Mesodermal cell (in vitro differentiated cells): ENCODE results near the gene PDYN.

Experiments used
- H3K27ac ChIP-seq: 2 replicates; pipeline ENCODE4 v1.7.0; 2013; ENCODE audit warnings: mild to moderate bottlenecking, low read depth, low read length, moderate library complexity; ENCODE audit not compliant: severe bottlenecking
- H3K36me3 ChIP-seq: 2 replicates; pipeline ENCODE4 v1.7.1; 2013; ENCODE audit warnings: mild to moderate bottlenecking, low read length, moderate library complexity; ENCODE audit not compliant: control insufficient read depth, insufficient read depth
- H3K4me1 ChIP-seq: one replicate; pipeline ENCODE4 v1.7.1; 2013; ENCODE audit warnings: mild to moderate bottlenecking, low read length; ENCODE audit not compliant: insufficient read depth, control insufficient read depth, poor library complexity, severe bottlenecking
- H3K4me3 ChIP-seq: 2 replicates; pipeline ENCODE4 v1.7.0; 2013; ENCODE audit warnings: low read length, control low read depth, mild to moderate bottlenecking; ENCODE audit not compliant: insufficient read depth, poor library complexity, severe bottlenecking; ENCODE audit errors: extremely low read depth
- H3K9me3 ChIP-seq: 2 replicates; pipeline ENCODE4 v1.7.1; 2013; ENCODE audit warnings: mild to moderate bottlenecking, low read length, moderate library complexity; ENCODE audit not compliant: control insufficient read depth
- WGBS, 2 experiments: methylation state at CpG; one replicate each; pipeline ENCODE4 v1.1.5; 2013; ENCODE audit warnings: missing lambda C conversion rate in 2 of 2; ENCODE audit not compliant: insufficient coverage in 2 of 2; 5-methylcytosine and 5-hydroxymethylcytosine counted together

The PDYN gene

GRCh38 chr20:1943275-1944002 is 50.4 kb downstream of the PDYN start:
- Histone ChIP-seq H3K27ac (no peak overlapping the region), H3K9me3 (no peaks in the 10 kb centered on the region), H3K4me3 (no peak overlapping the region), H3K36me3 (no peaks in the 10 kb centered on the region), H3K4me1 (peaks cover 9% of the 10 kb centered on the region)
- 93 to 94% methylated on average over 5 to 8 of the region's 8 CpGs for WGBS, 2 experiments

- H3K4me3 ChIP-seq = no peak overlapping the region
- no peaks in the 10 kb centered on the region for H3K9me3 ChIP-seq
- H3K27ac ChIP-seq = no peak overlapping the region
- H3K4me1 ChIP-seq = peaks cover 9% of the 10 kb centered on the region
- 87 to 90% methylated on average over 9 to 12 of the region's 13 CpGs for WGBS, 2 experiments
- H3K36me3 ChIP-seq = no peaks in the 10 kb centered on the region
Measured at GRCh38 chr20:1942486-1943274, 51.2 kb downstream of the PDYN start.

- no peak overlapping the region for H3K4me3 ChIP-seq
- H3K27ac ChIP-seq = no peak overlapping the region
- no peaks in the 10 kb centered on the region for H3K9me3 ChIP-seq
- peaks cover 5% of the 10 kb centered on the region for H3K4me1 ChIP-seq
- peaks cover 5% of the 10 kb centered on the region for H3K36me3 ChIP-seq
- WGBS, 2 experiments = 97 to 100% methylated on average over 1 to 7 of the region's 7 CpGs
Measured at GRCh38 chr20:1942061-1942460, 51.8 kb downstream of the PDYN start.

GRCh38 chr20:1941226-1941625 is 52.6 kb downstream of the PDYN start:
- Histone ChIP-seq H3K4me3 (no peak overlapping the region), H3K9me3 (no peaks in the 10 kb centered on the region), H3K27ac (no peak overlapping the region), H3K36me3 (peaks cover 9% of the 10 kb centered on the region), H3K4me1 (no peaks in the 10 kb centered on the region)
- WGBS, 2 experiments = 93% methylated on average over 8 of the region's 8 CpGs

- whole genome bisulfite sequencing, 2 experiments = 89 to 97% methylated on average over 5 of the region's 5 CpGs
- Histone ChIP-seq H3K4me3 (no peak overlapping the region), H3K27ac (no peak overlapping the region), H3K4me1 (no peaks in the 10 kb centered on the region), H3K9me3 (no peaks in the 10 kb centered on the region), H3K36me3 (peaks cover 9% of the 10 kb centered on the region)
Measured at GRCh38 chr20:1940581-1940980, 53.3 kb downstream of the PDYN start.

GRCh38 chr20:1939270-1939595 is 54.6 kb downstream of the PDYN start:
- Histone ChIP-seq H3K4me3 (no peak overlapping the region), H3K27ac (no peak overlapping the region), H3K4me1 (no peaks in the 10 kb centered on the region), H3K9me3 (no peaks in the 10 kb centered on the region), H3K36me3 (peaks cover 9% of the 10 kb centered on the region)
- WGBS, 2 experiments = 76 to 91% methylated on average over 1 to 2 of the region's 4 CpGs

GRCh38 chr20:1938464-1939269 is 55.2 kb downstream of the PDYN start:
- no peak overlapping the region for H3K4me3 ChIP-seq
- H3K9me3 ChIP-seq = no peaks in the 10 kb centered on the region
- no peaks in the 10 kb centered on the region for H3K4me1 ChIP-seq
- 98 to 99% methylated on average over 9 to 12 of the region's 14 CpGs for WGBS, 2 experiments
- H3K27ac ChIP-seq = no peak overlapping the region
- H3K36me3 ChIP-seq = peaks cover 9% of the 10 kb centered on the region

GRCh38 chr20:1937316-1937976 is 56.4 kb downstream of the PDYN start:
- H3K36me3 ChIP-seq = peaks cover 9% of the 10 kb centered on the region
- WGBS, 2 experiments = 93 to 96% methylated on average over 20 to 21 of the region's 25 CpGs
- H3K27ac ChIP-seq = no peak overlapping the region
- no peaks in the 10 kb centered on the region for H3K4me1 ChIP-seq
- no peaks in the 10 kb centered on the region for H3K9me3 ChIP-seq
- no peak overlapping the region for H3K4me3 ChIP-seq

- H3K9me3 ChIP-seq = no peaks in the 10 kb centered on the region
- H3K4me3 ChIP-seq = no peak overlapping the region
- 89 to 95% methylated on average over 10 to 13 of the region's 15 CpGs for WGBS, 2 experiments
- H3K27ac ChIP-seq = no peak overlapping the region
- no peaks in the 10 kb centered on the region for H3K4me1 ChIP-seq
- H3K36me3 ChIP-seq = peaks cover 9% of the 10 kb centered on the region
Measured at GRCh38 chr20:1935696-1936366, 58.0 kb downstream of the PDYN start.
